Loucy (cell line): ENCODE data around the gene TMPRSS7.
A peak's percentile ranks its signal among the peaks of the same experiment; 100 is the strongest.

Source experiments
- H2AFZ ChIP-seq: fragments of 200-600 bp; sonication (generic); 2 replicates; pipeline ENCODE4 v1.6.0; 2016; ENCODE audit warnings: antibody characterized with exemption, mild to moderate bottlenecking, low read length, moderate library complexity
- H3F3A ChIP-seq: fragments of 200-600 bp; 2 replicates; pipeline ENCODE4 v1.6.0; 2016; ENCODE audit warnings: antibody characterized with exemption, low read depth, mild to moderate bottlenecking
- H3K27me3 ChIP-seq: fragments of 200-600 bp; sonication (generic); 2 replicates; pipeline ENCODE4 v1.6.1; 2014; ENCODE audit warnings: low read length, mild to moderate bottlenecking; ENCODE audit not compliant: insufficient read depth, poor library complexity, severe bottlenecking
- H3K36me3 ChIP-seq: fragments of 200-600 bp; sonication (generic); 2 replicates; pipeline ENCODE4 v1.6.1; 2016; ENCODE audit warnings: low read length; ENCODE audit not compliant: insufficient read depth
- H3K4me1 ChIP-seq: fragments of 200-600 bp; sonication (generic); 2 replicates; pipeline ENCODE4 v1.5.1; 2014; ENCODE audit warnings: low read length, mild to moderate bottlenecking; ENCODE audit not compliant: insufficient read depth, poor library complexity, severe bottlenecking
- H3K4me2 ChIP-seq: fragments of 200-600 bp; sonication (generic); 2 replicates; pipeline ENCODE4 v1.6.0; 2014; ENCODE audit warnings: antibody characterized with exemption, low read length, low read depth, mild to moderate bottlenecking; ENCODE audit not compliant: poor library complexity, severe bottlenecking
- H3K4me3 ChIP-seq: fragments of 200-600 bp; sonication (generic); 2 replicates; pipeline ENCODE4 v1.5.1; 2014; ENCODE audit warnings: low read length, mild to moderate bottlenecking, mixed read lengths; ENCODE audit not compliant: poor library complexity, severe bottlenecking
- H3K79me2 ChIP-seq: fragments of 200-600 bp; sonication (generic); 2 replicates; pipeline ENCODE4 v1.6.1; 2014; ENCODE audit warnings: low read length; ENCODE audit not compliant: insufficient read depth
- H3K9ac ChIP-seq: fragments of 200-600 bp; sonication (generic); 2 replicates; pipeline ENCODE4 v1.6.0; 2014; ENCODE audit warnings: mild to moderate bottlenecking, low read depth, low read length, moderate library complexity; ENCODE audit not compliant: poor library complexity, severe bottlenecking
- H3K9me2 ChIP-seq: fragments of 200-600 bp; sonication (generic); replicated peaks from 2 replicates; pipeline ENCODE4 v1.6.1; 2016; ENCODE audit warnings: low read depth, low read length, mixed read lengths
- H3K9me3 ChIP-seq: fragments of 200-600 bp; sonication (generic); 2 replicates; pipeline ENCODE4 v1.6.1; 2014; ENCODE audit warnings: mild to moderate bottlenecking, antibody characterized with exemption, low read length, low read depth; ENCODE audit not compliant: insufficient read depth
- H4K20me1 ChIP-seq: fragments of 200-600 bp; sonication (generic); 2 replicates; pipeline ENCODE4 v1.6.0; 2014; ENCODE audit warnings: antibody characterized with exemption, low read length, mild to moderate bottlenecking; ENCODE audit not compliant: insufficient read depth, poor library complexity, severe bottlenecking
- EZH2phosphoT487 ChIP-seq: fragments of 200-600 bp; IDR thresholded peaks from 2 replicates; pipeline ENCODE4 v1.6.1; 2018; ENCODE audit warnings: antibody characterized with exemption, mild to moderate bottlenecking, moderate library complexity, borderline replicate concordance
- TF ChIP-seq, protein P1 (sequence below): fragments of 200-600 bp; sonication (generic); conservative IDR thresholded peaks from 2 replicates; pipeline ENCODE4 v1.5.1; 2014; ENCODE audit warnings: mild to moderate bottlenecking, antibody characterized with exemption, low read length

TMPRSS7 gene

DNA sequence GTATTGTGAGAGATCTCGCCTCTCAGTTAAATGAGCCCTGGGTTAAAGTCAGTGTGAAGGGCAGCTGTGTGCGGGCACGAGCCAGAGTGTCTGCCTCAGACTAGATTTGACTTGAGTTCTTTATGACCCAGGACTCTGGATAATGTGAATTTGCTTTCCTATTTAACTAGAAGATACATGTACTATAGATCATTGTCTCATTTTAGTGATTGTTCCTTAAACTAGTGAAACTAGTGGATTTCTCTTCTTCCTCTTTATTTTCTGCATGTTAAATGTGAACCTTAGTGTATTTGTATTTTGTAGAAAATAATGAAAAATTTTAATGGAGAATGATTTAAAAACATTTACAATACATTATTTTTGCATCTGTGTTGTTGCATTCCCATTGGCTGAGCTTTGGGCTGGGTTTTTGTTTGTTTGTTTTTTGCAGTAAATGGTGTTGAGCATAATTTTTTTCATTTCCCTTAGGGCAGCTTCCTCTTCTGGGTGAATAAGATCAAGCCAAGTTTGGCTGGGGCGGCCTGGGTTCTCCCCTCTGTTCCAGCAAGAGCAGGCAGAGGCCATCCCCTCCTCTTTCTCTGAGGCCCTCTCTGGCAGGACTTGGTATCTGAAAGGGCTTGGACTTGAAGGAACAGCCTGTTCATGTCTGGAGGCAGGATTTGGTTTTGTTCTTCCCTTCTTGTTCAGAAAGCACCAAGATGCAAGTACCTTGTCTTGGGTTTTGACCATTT lies 83.5 kb downstream of the TMPRSS7 start:
- Histone ChIP-seq H3K36me3 (no peaks in the 10 kb centered on the region), H3K9me3 (no peaks in the 10 kb centered on the region), H3F3A (no peaks in the 10 kb centered on the region), H3K27me3 (no peaks in the 10 kb centered on the region), H3K9ac (no peak overlapping the region), H3K4me2 (no peak overlapping the region), H3K79me2 (no peaks in the 10 kb centered on the region), H4K20me1 (no peaks in the 10 kb centered on the region), H3K4me3 (no peak overlapping the region), H3K4me1 (peaks cover 49% of the 10 kb centered on the region), H2AFZ (no peak overlapping the region), H3K9me2 (no peaks in the 10 kb centered on the region)
- TF ChIP-seq EZH2phosphoT487, result no peak
- TF ChIP-seq, protein P1, sequence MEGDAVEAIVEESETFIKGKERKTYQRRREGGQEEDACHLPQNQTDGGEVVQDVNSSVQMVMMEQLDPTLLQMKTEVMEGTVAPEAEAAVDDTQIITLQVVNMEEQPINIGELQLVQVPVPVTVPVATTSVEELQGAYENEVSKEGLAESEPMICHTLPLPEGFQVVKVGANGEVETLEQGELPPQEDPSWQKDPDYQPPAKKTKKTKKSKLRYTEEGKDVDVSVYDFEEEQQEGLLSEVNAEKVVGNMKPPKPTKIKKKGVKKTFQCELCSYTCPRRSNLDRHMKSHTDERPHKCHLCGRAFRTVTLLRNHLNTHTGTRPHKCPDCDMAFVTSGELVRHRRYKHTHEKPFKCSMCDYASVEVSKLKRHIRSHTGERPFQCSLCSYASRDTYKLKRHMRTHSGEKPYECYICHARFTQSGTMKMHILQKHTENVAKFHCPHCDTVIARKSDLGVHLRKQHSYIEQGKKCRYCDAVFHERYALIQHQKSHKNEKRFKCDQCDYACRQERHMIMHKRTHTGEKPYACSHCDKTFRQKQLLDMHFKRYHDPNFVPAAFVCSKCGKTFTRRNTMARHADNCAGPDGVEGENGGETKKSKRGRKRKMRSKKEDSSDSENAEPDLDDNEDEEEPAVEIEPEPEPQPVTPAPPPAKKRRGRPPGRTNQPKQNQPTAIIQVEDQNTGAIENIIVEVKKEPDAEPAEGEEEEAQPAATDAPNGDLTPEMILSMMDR, result peak; percentile 48

GRCh38 chr3:112119962-112120836 lies 85.7 kb downstream of the TMPRSS7 start:
- no peaks in the 10 kb centered on the region for H3F3A ChIP-seq
- peaks cover 55% of the 10 kb centered on the region for H3K4me1 ChIP-seq
- H3K9ac ChIP-seq, result no peak overlapping the region
- no peaks in the 10 kb centered on the region for H3K27me3 ChIP-seq
- H3K4me2 ChIP-seq, result peak overlapping the region; percentile 65
- peak overlapping the region; percentile 48 for H3K4me3 ChIP-seq
- TF ChIP-seq, protein P1, result no peak
- TF ChIP-seq EZH2phosphoT487, result 0 out of 2 replicates have a peak, but pooled peaks have one; percentile 3
- H2AFZ ChIP-seq, result no peak overlapping the region
- no peaks in the 10 kb centered on the region for H3K9me3 ChIP-seq
- no peaks in the 10 kb centered on the region for H3K9me2 ChIP-seq
- H4K20me1 ChIP-seq, result no peaks in the 10 kb centered on the region
- H3K36me3 ChIP-seq, result no peaks in the 10 kb centered on the region
- no peaks in the 10 kb centered on the region for H3K79me2 ChIP-seq

DNA sequence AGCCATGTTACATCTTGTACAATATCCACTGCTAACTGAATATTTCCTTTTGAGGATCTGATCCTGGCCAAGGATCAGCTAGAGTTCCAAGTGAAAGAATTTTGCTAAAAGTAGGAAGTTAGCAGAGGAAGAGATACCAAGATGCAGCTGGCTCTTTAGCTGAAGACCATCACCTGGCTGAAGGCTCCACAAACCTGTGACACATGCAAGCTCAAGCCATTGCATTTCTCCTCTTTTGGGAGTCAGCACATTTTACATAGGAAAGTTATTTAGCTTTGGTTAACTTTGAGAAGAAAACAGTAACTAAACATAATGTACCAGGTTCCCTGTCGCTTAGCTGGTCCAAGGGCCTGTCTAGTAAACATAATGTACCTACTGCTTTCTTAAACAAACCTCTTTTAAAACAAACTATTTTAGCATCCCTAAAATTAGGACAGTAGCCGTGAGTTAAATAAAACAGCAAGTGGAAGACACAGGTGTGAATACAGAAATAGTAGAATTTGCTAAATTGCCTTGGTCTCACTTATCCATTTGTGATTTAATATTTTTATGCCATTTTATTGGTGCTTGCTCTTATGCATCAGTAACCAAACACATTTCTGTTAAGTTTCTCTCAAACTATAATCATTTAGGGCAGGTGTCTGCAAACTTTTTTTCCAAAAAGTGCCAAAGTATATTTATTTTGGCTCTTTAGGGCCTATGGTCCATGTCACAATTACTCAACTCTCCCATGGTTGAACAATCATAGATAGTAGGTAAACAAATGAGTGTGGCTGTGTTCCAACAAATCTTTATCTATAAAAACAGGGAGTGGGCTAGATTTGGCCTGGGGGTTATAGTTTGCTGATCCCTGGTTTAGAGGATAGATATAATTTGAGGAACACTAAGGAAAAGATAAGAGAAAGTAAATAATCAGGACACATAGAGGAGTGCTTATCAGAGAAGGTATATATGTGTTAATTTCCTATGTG lies 87.3 kb downstream of the TMPRSS7 start:
- Histone ChIP-seq H3K4me3 (no peak overlapping the region), H3K27me3 (no peaks in the 10 kb centered on the region), H4K20me1 (no peaks in the 10 kb centered on the region), H3K4me1 (peaks cover 71% of the 10 kb centered on the region), H3K79me2 (no peaks in the 10 kb centered on the region), H3F3A (no peaks in the 10 kb centered on the region), H3K4me2 (no peak overlapping the region), H3K9me3 (no peaks in the 10 kb centered on the region), H3K36me3 (no peaks in the 10 kb centered on the region), H3K9me2 (no peaks in the 10 kb centered on the region), H2AFZ (no peak overlapping the region), H3K9ac (no peak overlapping the region)
- TF ChIP-seq EZH2phosphoT487, result no peak
- TF ChIP-seq, protein P1, result no peak
